ENCODE results near the gene RTL1.

- TF ChIP-seq EP300 (IDR thresholded peaks at IDR 0.05; ENCODE audit: low read depth) (no peak), POLR2AphosphoS5 (IDR thresholded peaks at IDR 0.05) (no peak), POLR2A (IDR thresholded peaks at IDR 0.05) (no peak)
- TF ChIP-seq, protein P1, sequence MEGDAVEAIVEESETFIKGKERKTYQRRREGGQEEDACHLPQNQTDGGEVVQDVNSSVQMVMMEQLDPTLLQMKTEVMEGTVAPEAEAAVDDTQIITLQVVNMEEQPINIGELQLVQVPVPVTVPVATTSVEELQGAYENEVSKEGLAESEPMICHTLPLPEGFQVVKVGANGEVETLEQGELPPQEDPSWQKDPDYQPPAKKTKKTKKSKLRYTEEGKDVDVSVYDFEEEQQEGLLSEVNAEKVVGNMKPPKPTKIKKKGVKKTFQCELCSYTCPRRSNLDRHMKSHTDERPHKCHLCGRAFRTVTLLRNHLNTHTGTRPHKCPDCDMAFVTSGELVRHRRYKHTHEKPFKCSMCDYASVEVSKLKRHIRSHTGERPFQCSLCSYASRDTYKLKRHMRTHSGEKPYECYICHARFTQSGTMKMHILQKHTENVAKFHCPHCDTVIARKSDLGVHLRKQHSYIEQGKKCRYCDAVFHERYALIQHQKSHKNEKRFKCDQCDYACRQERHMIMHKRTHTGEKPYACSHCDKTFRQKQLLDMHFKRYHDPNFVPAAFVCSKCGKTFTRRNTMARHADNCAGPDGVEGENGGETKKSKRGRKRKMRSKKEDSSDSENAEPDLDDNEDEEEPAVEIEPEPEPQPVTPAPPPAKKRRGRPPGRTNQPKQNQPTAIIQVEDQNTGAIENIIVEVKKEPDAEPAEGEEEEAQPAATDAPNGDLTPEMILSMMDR (IDR thresholded peaks at IDR 0.05) = no peak
Observed at GRCh38 chr14:100903672-100904185, at the start of gene RTL1.

All from transverse colon (tissue), 4 donors.